COLO829 (cell line): ENCODE results near the gene HDAC6.
"Not testable (repeated sequence)": the region's sequence is repeated elsewhere in the genome, so short reads cannot be mapped to it uniquely, and the experiment has no call there.

ENCODE experiments used
- DNase-seq: peaks from one replicate; pipeline ENCODE4 v3.0.0; 2012; ENCODE audit warnings: low spot score

The HDAC6 gene

GRCh38 chrX:48824066-48824465 lies 22.2 kb downstream of the HDAC6 start:
- DNase-seq, result no peak

GRCh38 chrX:48826135-48826875 lies 24.4 kb downstream of the HDAC6 start, which contains the start of gene ERAS:
Gene ERAS, plus strand, starts transcription at chrX:48826513. Its CDS starts 2,611 bp downstream, at chrX:48829124.
- DNase-seq, result no peak

GRCh38 chrX:48826876-48827653 lies 25.2 kb downstream of the HDAC6 start:
- DNase-seq, result no peak

GRCh38 chrX:48827654-48827968 lies 25.7 kb downstream of the HDAC6 start:
- no peak for DNase-seq

GRCh38 chrX:48829016-48829735 lies 27.3 kb downstream of the HDAC6 start:
- no peak for DNase-seq

GRCh38 chrX:48831136-48831908 lies 29.5 kb downstream of the HDAC6 start:
- DNase-seq, result no peak

GRCh38 chrX:48831909-48832291 lies 30.0 kb downstream of the HDAC6 start:
- no peak for DNase-seq

- DNase-seq, result no peak
These were observed 31.8 kb downstream of the HDAC6 start for GRCh38 chrX:48833542-48834138.

GRCh38 chrX:48834383-48834709 lies 32.5 kb downstream of the HDAC6 start:
- no peak for DNase-seq

- DNase-seq, result no peak
These were observed 33.9 kb downstream of the HDAC6 start, which contains the start of gene PCSK1N for GRCh38 chrX:48835524-48836329. Gene PCSK1N, minus strand, starts transcription at chrX:48835610. Its CDS starts 78 bp downstream, at chrX:48835532.

GRCh38 chrX:48839686-48840085 lies 37.8 kb downstream of the HDAC6 start:
- DNase-seq, result no peak

- no peak for DNase-seq
These were observed 47.0 kb downstream of the HDAC6 start for GRCh38 chrX:48848847-48849246.

GRCh38 chrX:48852857-48853256 lies 51.0 kb downstream of the HDAC6 start:
- no peak for DNase-seq

- DNase-seq, result not testable (repeated sequence)
These were observed 51.6 kb downstream of the HDAC6 start for GRCh38 chrX:48853494-48853893.

GRCh38 chrX:48854121-48854804 lies 52.4 kb downstream of the HDAC6 start:
- not testable (repeated sequence) for DNase-seq

GRCh38 chrX:48854898-48855297 lies 53.0 kb downstream of the HDAC6 start:
- no peak for DNase-seq

- peak; percentile 65 for DNase-seq
These were observed 62.3 kb downstream of the HDAC6 start for GRCh38 chrX:48864210-48864609.

- not testable (repeated sequence) for DNase-seq
These were observed 70.2 kb downstream of the HDAC6 start for GRCh38 chrX:48872017-48872416.
